SK-N-SH (cell line): ENCODE measurements around the gene SYT17. TPM values are rescaled to one million over a fixed set of nuclear protein-coding genes. Genes with fewer than 3 reads are reported as not detected.

ENCODE experiments used
- CTCF ChIA-PET: fragments of 300-600, 350-600 bp; formaldehyde crosslinking; extraction: SDS; loops from one replicate; lab custom pipeline; 2021; lab: Yijun Ruan, JAX
- POLR2A ChIA-PET: fragments of 350-600 bp; sonication (Branson Sonifier 250); formaldehyde crosslinking; extraction: SDS; loops from one replicate; lab custom pipeline; 2020; ENCODE audit warnings: antibody characterized with exemption, inconsistent platforms; lab: Yijun Ruan, JAX
- DNase-seq: peaks from one replicate; pipeline ENCODE4 v3.0.0; 2012
- H2AFZ ChIP-seq: fragments of 200-600 bp; sonication (generic); 2 replicates; pipeline ENCODE4 v1.8.1; 2016; ENCODE audit warnings: antibody characterized with exemption, mild to moderate bottlenecking, low read depth
- H3F3A ChIP-seq: fragments of 200-600 bp; sonication (generic); replicated peaks from 2 replicates; pipeline ENCODE3; 2016; ENCODE audit warnings: antibody characterized with exemption, mild to moderate bottlenecking; ENCODE audit not compliant: insufficient read depth
- H3K27ac ChIP-seq, 2 experiments: fragments of 200-500 bp in 1 of 2; fragments of 200-600 bp in 1 of 2; sonication (Bioruptor generic) in 1 of 2; sonication (generic), shearing (Covaris generic) in 1 of 2; 2 replicates each; pipeline versions ENCODE4 v1.5.1 to v1.6.1; 2014 to 2016; ENCODE audit warnings: low read depth in 2 of 2, inconsistent platforms in 1 of 2, low read length in 1 of 2, mild to moderate bottlenecking in 1 of 2, mixed read lengths in 1 of 2
- H3K27me3 ChIP-seq: fragments of 200-600 bp; sonication (generic), shearing (Covaris generic); 2 replicates; pipeline ENCODE4 v1.6.1; 2016; ENCODE audit warnings: mixed run types; ENCODE audit not compliant: insufficient read depth
- H3K36me3 ChIP-seq, 2 experiments: fragments of 200-500 bp in 1 of 2; fragments of 200-600 bp in 1 of 2; sonication (Bioruptor generic) in 1 of 2; sonication (generic) in 1 of 2; replicated peaks in 1 of 2; 2 replicates each; pipeline versions ENCODE3 to v1.5.1; 2014 to 2016; ENCODE audit warnings: low read length in 1 of 2, mild to moderate bottlenecking in 1 of 2; ENCODE audit not compliant: insufficient read depth in 2 of 2, control insufficient read depth in 1 of 2
- H3K4me1 ChIP-seq, 2 experiments: fragments of 200-500 bp in 1 of 2; fragments of 200-600 bp in 1 of 2; sonication (Bioruptor generic) in 1 of 2; sonication (generic), shearing (Covaris generic) in 1 of 2; 2 replicates each; pipeline versions ENCODE4 v1.5.1 to v1.6.1; 2014 to 2016; ENCODE audit warnings: low read depth in 1 of 2, low read length in 1 of 2, mixed run types in 1 of 2; ENCODE audit not compliant: insufficient read depth in 2 of 2, control insufficient read depth in 1 of 2
- H3K4me2 ChIP-seq: fragments of 200-600 bp; sonication (generic), shearing (Covaris generic); 2 replicates; pipeline ENCODE4 v1.6.1; 2017; ENCODE audit warnings: mixed run types
- H3K4me3 ChIP-seq, 2 experiments: fragments of 200-500 bp in 1 of 2; fragments of 200-600 bp in 1 of 2; sonication (Bioruptor generic) in 1 of 2; sonication (generic), shearing (Covaris generic) in 1 of 2; 2 replicates each; pipeline versions ENCODE4 v1.5.1 to v1.8.1; 2014 to 2016; ENCODE audit warnings: low read depth in 2 of 2, inconsistent platforms in 1 of 2, low read length in 1 of 2, mild to moderate bottlenecking in 1 of 2, mixed read lengths in 1 of 2, moderate library complexity in 1 of 2
- H3K79me2 ChIP-seq: fragments of 200-600 bp; sonication (generic); 2 replicates; pipeline ENCODE4 v1.8.1; 2017; ENCODE audit warnings: mild to moderate bottlenecking; ENCODE audit not compliant: insufficient read depth
- H3K9ac ChIP-seq: fragments of 200-600 bp; sonication (generic); 2 replicates; pipeline ENCODE4 v1.6.1; 2017; ENCODE audit warnings: mixed run types
- H3K9me2 ChIP-seq: fragments of 200-600 bp; sonication (generic); 2 replicates; pipeline ENCODE4 v1.6.1; 2017; ENCODE audit warnings: mixed run types
- H3K9me3 ChIP-seq: fragments of 200-600 bp; sonication (generic); 2 replicates; pipeline ENCODE4 v1.6.1; 2017; ENCODE audit warnings: mixed run types, mild to moderate bottlenecking, moderate library complexity
- H4K20me1 ChIP-seq: fragments of 200-600 bp; sonication (generic); 2 replicates; pipeline ENCODE4 v1.6.1; 2017; ENCODE audit warnings: mild to moderate bottlenecking, mixed run types; ENCODE audit not compliant: insufficient read depth
- CHD2 ChIP-seq: fragments of 150-350 bp; IDR thresholded peaks from 2 replicates; pipeline ENCODE4 v1.6.1; 2018; ENCODE audit warnings: low read length; ENCODE audit not compliant: partially characterized antibody
- ELF1 ChIP-seq: IDR thresholded peaks from 2 replicates; pipeline ENCODE4 v1.4.0; 2012
- EP300 ChIP-seq, 2 experiments: IDR thresholded peaks; 2 replicates each; pipeline versions ENCODE4 v1.4.0 to v1.6.1; 2012; ENCODE audit warnings: borderline replicate concordance in 1 of 2, low read depth in 1 of 2, low read length in 1 of 2
- EZH2phosphoT487 ChIP-seq: fragments of 200-600 bp; sonication (generic); IDR thresholded peaks from 2 replicates; pipeline ENCODE4 v1.6.1; 2017; ENCODE audit warnings: low read depth, mixed run types, mild to moderate bottlenecking, antibody characterized with exemption, moderate library complexity, borderline replicate concordance
- FOSL2 ChIP-seq: IDR thresholded peaks from 2 replicates; pipeline ENCODE4 v1.4.0; 2012; ENCODE audit warnings: low read depth, mild to moderate bottlenecking, moderate library complexity, borderline replicate concordance
- FOXM1 ChIP-seq: IDR thresholded peaks from 2 replicates; pipeline ENCODE4 v1.4.0; 2012; ENCODE audit warnings: low read depth, mild to moderate bottlenecking
- GABPA ChIP-seq: IDR thresholded peaks from 2 replicates; pipeline ENCODE4 v1.4.0; 2012; ENCODE audit warnings: low read depth, mild to moderate bottlenecking
- GATA2 ChIP-seq: sonication (generic); formaldehyde crosslinking; IDR thresholded peaks from 2 replicates; pipeline ENCODE4 v1.5.0; 2020; ENCODE audit warnings: mild to moderate bottlenecking, missing genetic modification reagents
- IRF3 ChIP-seq: fragments of 150-350 bp; IDR thresholded peaks from 2 replicates; pipeline ENCODE4 v1.6.1; 2016; ENCODE audit warnings: mild to moderate bottlenecking, low read depth, low read length
- JUND ChIP-seq: IDR thresholded peaks from 2 replicates; pipeline ENCODE4 v1.4.0; 2012
- MAX ChIP-seq: IDR thresholded peaks from 2 replicates; pipeline ENCODE4 v1.4.0; 2012; ENCODE audit warnings: low read depth
- MEF2A ChIP-seq: IDR thresholded peaks from 2 replicates; pipeline ENCODE4 v1.4.0; 2012; ENCODE audit warnings: low read depth, borderline replicate concordance
- NFIC ChIP-seq: IDR thresholded peaks from 2 replicates; pipeline ENCODE4 v1.4.0; 2012; ENCODE audit warnings: borderline replicate concordance
- NRF1 ChIP-seq: IDR thresholded peaks from 2 replicates; pipeline ENCODE4 v1.6.1; 2012; ENCODE audit warnings: low read depth, mild to moderate bottlenecking, low read length
- POLR2AphosphoS5 ChIP-seq: IDR thresholded peaks from 2 replicates; pipeline ENCODE4 v1.6.1; 2012; ENCODE audit warnings: low read depth, low read length
- REST ChIP-seq: IDR thresholded peaks from 2 replicates; pipeline ENCODE4 v1.6.1; 2012; ENCODE audit warnings: mild to moderate bottlenecking, low read depth, low read length, moderate library complexity
- RFX5 ChIP-seq: IDR thresholded peaks from 2 replicates; pipeline ENCODE4 v1.6.1; 2012; ENCODE audit warnings: mild to moderate bottlenecking, improper control_type of control experiment, low read length
- RXRA ChIP-seq: IDR thresholded peaks from 2 replicates; pipeline ENCODE4 v1.4.0; 2012; ENCODE audit warnings: low read depth, mild to moderate bottlenecking, borderline replicate concordance
- WGBS: methylation state at CpG from one replicate; pipeline ENCODE4 v1.1.6; 2017; ENCODE audit warnings: low lambda C conversion rate; 5-methylcytosine and 5-hydroxymethylcytosine counted together
- polyA plus RNA-seq, 3 experiments: library from polyadenylated mRNA; depleted of rRNA; stranded (reverse); fragments of >200 nt; gene quantifications; 2 replicates each; pipeline ENCODE4 v1.2.3, GENCODE V29; 2012
- TF ChIP-seq, protein P1 (sequence below): IDR thresholded peaks from 2 replicates; pipeline ENCODE4 v1.4.0; 2012; ENCODE audit warnings: low read depth, borderline replicate concordance
- TF ChIP-seq, protein P2 (sequence below): IDR thresholded peaks from 2 replicates; pipeline ENCODE4 v1.4.0; 2012; ENCODE audit warnings: low read depth, borderline replicate concordance

Gene SYT17
- polyA plus RNA-seq, 1 of the 3 experiments (the other 2 are of a cell fraction): 0.21 TPM

DNA sequence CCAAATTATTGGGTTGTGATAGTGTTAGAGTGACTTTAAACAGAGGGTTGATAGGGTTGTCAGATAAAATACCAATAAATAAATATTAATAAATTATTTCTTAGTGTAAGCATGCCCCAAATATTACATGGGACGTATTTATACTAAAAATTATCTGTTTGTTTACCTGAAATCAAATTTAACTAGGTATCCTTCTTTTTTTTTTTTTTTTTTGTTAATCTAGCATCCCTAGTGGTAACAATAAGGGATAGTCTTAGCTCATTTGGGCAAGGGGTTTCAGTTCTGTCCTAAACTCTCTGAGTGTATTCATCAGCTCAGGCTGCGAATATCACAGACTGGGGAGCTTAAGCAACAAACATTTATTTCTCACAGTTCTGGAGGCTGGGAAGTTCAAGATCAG lies 118.8 kb downstream of the SYT17 start (continued):
- TF ChIP-seq REST: no peak
- no peak for TF ChIP-seq RFX5
- TF ChIP-seq GATA2: no peak
- TF ChIP-seq MAX: no peak
- no peak for TF ChIP-seq CHD2
- TF ChIP-seq NRF1: no peak
- TF ChIP-seq MEF2A: no peak

DNA sequence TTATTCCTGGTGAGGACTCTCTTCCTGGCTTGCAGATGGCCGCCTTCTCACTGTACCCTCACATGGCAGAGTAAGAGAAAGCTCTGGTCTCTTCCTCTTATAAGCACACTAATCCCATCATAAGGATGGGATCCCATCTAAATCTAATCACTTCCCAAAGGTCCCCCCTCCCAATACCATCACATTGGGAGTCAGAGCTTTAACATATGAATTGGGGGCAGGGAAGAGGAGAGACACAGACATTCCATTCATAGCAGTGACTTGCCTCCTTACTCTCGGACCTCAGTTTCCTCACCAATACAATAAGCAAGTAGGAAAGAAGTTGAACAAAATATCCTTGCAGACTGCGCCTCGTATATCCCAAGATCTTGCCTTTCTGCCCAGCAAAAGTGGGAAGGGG lies 119.2 kb downstream of the SYT17 start:
- Histone ChIP-seq H3K27ac (no peak overlapping the region), H3K27me3 (no peaks in the 10 kb centered on the region), H3K9me3 (no peaks in the 10 kb centered on the region), H3K9ac (no peak overlapping the region), H3K4me1 (peaks cover 0 to 8% of the 10 kb centered on the region in 2 experiments; a peak in 1 of 4 replicates), H3K36me3 (no peaks in the 10 kb centered on the region), H3K4me3 (no peak overlapping the region), H3K9me2 (no peaks in the 10 kb centered on the region), H2AFZ (no peak overlapping the region), H3K79me2 (no peaks in the 10 kb centered on the region), H3K4me2 (no peak overlapping the region), H4K20me1 (no peaks in the 10 kb centered on the region), H3F3A (no peaks in the 10 kb centered on the region)
- no peak for DNase-seq
- 37% methylated on average over 4 of the region's 4 CpGs for WGBS
- ChIA-PET CTCF (interaction anchor here (0.9 to 2.1 kb wide), 3 partner anchors 10 to 108 kb away, joined by 3 to 5 read pairs (median 3); no protein-coding TSS in a partner anchor), POLR2A (no interaction called here)
- TF ChIP-seq REST: no peak
- TF ChIP-seq EZH2phosphoT487: no peak
- TF ChIP-seq ELF1: no peak
- TF ChIP-seq POLR2AphosphoS5: no peak
- no peak for TF ChIP-seq MAX
- TF ChIP-seq IRF3: no peak
- TF ChIP-seq NFIC: no peak
- no peak for TF ChIP-seq EP300 (IDR thresholded peaks at IDR 0.05; ENCODE audit: borderline replicate concordance in 1 of 2, low read depth in 1 of 2, low read length in 1 of 2)
- TF ChIP-seq GABPA: no peak
- TF ChIP-seq RXRA: no peak
- TF ChIP-seq JUND: no peak
- TF ChIP-seq FOXM1: no peak
- TF ChIP-seq, protein P1, sequence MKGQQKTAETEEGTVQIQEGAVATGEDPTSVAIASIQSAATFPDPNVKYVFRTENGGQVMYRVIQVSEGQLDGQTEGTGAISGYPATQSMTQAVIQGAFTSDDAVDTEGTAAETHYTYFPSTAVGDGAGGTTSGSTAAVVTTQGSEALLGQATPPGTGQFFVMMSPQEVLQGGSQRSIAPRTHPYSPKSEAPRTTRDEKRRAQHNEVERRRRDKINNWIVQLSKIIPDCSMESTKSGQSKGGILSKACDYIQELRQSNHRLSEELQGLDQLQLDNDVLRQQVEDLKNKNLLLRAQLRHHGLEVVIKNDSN: no peak
- TF ChIP-seq, protein P2, sequence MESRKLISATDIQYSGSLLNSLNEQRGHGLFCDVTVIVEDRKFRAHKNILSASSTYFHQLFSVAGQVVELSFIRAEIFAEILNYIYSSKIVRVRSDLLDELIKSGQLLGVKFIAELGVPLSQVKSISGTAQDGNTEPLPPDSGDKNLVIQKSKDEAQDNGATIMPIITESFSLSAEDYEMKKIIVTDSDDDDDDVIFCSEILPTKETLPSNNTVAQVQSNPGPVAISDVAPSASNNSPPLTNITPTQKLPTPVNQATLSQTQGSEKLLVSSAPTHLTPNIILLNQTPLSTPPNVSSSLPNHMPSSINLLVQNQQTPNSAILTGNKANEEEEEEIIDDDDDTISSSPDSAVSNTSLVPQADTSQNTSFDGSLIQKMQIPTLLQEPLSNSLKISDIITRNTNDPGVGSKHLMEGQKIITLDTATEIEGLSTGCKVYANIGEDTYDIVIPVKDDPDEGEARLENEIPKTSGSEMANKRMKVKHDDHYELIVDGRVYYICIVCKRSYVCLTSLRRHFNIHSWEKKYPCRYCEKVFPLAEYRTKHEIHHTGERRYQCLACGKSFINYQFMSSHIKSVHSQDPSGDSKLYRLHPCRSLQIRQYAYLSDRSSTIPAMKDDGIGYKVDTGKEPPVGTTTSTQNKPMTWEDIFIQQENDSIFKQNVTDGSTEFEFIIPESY: no peak
- TF ChIP-seq RFX5: no peak
- no peak for TF ChIP-seq FOSL2
